Measurements from ENCODE around the gene NMT2.

NMT2 gene

DNA sequence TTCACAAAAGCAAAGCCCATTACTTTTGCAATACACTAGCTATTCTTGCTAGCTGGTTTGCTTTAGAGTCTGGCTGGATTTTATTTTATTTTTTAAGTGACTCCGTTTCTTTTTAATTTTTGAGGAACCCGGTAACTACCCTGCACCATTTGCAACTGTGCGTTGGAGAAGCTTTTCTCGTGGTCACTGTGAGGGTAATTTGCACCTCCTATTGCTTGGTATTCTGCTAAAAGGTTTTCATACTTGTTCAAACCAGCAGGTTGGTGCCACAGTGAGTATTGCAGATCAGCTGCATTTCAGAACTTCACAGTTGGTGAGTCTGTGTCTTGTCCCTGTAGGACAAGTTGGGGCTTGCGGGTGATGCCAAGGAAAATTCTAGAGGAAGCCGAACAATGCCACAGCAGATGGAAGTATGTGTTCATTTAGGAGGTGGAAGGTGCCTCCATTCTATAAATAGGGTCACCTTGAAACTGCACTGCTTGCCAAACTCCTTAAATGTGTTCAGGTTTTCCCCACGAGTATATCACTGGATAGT is 3.9 kb upstream of the NMT2 start:
- Histone ChIP-seq H3K4me3 (ENCODE audit: low read depth, low read length) (no peak overlapping the region), H3K27me3 (no peaks in the 10 kb centered on the region), H3K9me3 (no peaks in the 10 kb centered on the region), H3K36me3 (no peaks in the 10 kb centered on the region), H3K4me1 (peaks cover 4% of the 10 kb centered on the region)
- TF ChIP-seq, protein P1, sequence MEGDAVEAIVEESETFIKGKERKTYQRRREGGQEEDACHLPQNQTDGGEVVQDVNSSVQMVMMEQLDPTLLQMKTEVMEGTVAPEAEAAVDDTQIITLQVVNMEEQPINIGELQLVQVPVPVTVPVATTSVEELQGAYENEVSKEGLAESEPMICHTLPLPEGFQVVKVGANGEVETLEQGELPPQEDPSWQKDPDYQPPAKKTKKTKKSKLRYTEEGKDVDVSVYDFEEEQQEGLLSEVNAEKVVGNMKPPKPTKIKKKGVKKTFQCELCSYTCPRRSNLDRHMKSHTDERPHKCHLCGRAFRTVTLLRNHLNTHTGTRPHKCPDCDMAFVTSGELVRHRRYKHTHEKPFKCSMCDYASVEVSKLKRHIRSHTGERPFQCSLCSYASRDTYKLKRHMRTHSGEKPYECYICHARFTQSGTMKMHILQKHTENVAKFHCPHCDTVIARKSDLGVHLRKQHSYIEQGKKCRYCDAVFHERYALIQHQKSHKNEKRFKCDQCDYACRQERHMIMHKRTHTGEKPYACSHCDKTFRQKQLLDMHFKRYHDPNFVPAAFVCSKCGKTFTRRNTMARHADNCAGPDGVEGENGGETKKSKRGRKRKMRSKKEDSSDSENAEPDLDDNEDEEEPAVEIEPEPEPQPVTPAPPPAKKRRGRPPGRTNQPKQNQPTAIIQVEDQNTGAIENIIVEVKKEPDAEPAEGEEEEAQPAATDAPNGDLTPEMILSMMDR (IDR thresholded peaks at IDR 0.05; ENCODE audit: low read depth, low read length) = no peak
- DNase-seq = no peak

DNA sequence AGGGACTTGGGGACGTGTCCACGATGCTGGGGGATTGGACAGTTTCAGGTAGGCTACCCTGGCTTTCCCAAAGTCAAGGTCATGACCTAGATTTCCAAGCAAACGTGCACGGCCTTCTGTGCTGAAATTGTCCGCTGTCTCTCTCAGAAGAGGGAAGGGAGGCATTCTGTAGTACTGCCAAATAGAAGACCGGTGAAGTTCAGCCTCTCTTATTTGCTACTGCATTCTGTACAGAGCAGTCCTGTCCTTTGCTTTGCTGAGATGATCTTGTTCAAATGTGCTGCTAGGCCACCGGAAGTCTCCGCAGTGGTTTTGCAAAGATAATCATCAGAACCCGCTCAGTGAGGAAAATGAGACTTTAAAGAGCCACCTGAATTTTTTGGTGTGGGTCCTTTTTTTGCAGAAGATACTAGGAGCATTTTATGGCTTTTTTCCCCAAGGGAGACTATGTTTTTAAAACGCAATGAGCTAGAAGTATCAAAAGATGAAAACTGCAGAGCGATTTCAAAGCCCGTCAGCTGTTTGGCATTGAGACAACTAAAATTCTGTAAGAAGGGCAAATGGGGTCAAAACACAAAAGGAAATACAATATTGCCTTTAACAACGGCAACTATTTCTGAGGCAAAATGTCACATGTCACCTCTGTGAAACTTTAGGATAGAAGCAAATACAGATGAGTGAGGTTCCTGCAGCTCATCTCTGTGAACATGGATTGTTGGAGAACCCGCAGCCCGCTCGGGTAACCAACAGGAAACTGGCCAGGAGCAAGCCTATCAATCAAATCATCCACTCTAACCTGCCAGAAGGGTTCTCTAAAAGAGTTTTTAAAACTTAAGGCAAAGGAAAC is 1.3 kb upstream of the NMT2 start:
- Histone ChIP-seq H3K4me1 (peaks cover 4% of the 10 kb centered on the region), H3K27me3 (no peaks in the 10 kb centered on the region), H3K36me3 (no peaks in the 10 kb centered on the region), H3K4me3 (ENCODE audit: low read depth, low read length) (no peak overlapping the region), H3K9me3 (no peaks in the 10 kb centered on the region)
- DNase-seq = no peak
- TF ChIP-seq, protein P1 (IDR thresholded peaks at IDR 0.05; ENCODE audit: low read depth, low read length) = no peak

DNA sequence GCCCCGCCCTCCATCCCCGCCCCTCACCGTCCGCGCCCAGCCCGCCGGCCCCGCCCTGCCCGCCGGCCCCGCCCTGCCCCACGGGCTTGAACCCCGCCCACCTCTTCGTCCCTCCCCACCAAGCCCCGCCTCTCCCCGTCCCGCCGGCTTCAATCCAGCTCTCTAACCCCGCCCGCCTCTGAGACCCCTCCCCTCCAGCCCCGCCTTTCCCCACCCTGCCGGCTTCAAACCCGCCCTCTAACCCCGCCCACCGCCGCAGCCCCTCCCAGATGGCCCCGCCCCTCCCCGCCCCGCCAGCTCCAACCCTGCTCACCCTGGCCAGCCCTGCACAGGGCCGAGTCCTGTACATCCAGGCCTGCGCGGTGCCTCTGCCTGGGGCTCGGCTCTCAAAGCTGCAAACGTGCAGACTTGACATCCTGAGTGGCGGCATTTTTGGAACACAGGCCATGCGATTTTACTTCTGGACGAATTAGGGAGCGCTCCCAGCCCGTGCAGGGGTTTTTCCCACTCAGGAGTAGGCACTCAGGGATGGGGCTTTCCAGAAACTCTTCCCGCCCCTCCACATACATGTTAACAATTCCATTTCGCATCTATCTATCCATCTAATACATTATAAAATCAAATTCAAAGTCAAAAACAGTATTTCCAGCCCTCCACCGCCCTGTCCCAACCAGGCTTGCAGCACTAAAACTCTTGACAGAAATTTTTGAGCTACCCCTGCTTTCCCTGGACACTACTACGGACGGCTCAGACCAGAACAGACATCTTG is 477 bp upstream of the NMT2 start:
- no peaks in the 10 kb centered on the region for H3K27me3 ChIP-seq
- peaks cover 4% of the 10 kb centered on the region for H3K4me1 ChIP-seq
- TF ChIP-seq, protein P1 (IDR thresholded peaks at IDR 0.05; ENCODE audit: low read depth, low read length) = no peak
- H3K9me3 ChIP-seq = no peaks in the 10 kb centered on the region
- peak; percentile 97 for DNase-seq
- H3K4me3 ChIP-seq (ENCODE audit: low read depth, low read length) = peak overlapping the region; percentile 29
- no peaks in the 10 kb centered on the region for H3K36me3 ChIP-seq

DNA sequence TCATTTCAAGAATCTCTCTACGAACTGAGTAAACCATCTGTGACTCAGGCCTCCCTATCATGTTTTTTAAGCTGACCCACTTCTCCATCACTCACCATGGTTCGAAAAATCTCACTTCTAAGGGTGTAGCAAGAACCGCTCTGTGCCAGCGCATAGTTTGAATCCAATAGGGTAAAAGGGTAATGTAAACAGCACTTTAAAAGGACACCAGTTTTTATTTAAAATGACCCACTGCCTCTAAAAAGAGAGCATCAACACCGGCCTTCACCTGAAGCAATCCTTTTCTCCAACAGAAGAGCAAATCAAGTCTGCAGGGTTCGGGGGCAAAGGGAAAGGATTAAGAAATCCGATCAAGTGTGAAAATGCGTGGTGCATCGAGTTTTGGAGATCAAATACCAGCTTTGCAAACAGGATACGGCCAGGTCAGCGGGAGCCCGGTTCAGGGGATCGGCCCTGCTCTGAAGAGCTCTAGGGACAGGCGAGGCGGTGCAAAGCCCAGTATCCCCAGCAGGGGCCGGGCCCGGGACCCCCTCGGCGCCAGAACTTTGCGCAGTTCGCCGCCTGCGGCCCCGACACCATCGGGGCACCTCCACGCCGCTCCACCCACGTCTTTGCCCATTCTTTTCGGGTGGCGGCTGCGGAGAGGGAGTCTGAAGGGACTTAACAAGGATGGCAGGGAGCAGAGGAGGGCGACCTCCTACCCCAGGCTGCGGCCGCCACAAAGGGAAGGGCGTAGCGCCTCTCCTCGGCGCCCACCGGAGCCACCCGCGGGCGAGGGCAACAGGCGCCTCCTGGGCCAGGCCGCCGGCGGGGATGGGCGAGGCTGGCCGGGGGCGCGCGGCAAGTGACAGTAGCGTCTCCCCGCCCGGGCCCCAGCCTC is 842 bp downstream of the NMT2 start:
- Histone ChIP-seq H3K9me3 (no peaks in the 10 kb centered on the region), H3K36me3 (no peaks in the 10 kb centered on the region), H3K4me1 (peaks cover 4% of the 10 kb centered on the region), H3K27me3 (no peaks in the 10 kb centered on the region), H3K4me3 (ENCODE audit: low read depth, low read length) (peak overlapping the region; percentile 77)
- TF ChIP-seq, protein P1 (IDR thresholded peaks at IDR 0.05; ENCODE audit: low read depth, low read length) = peak; percentile 48
- DNase-seq = peak; percentile 74

DNA sequence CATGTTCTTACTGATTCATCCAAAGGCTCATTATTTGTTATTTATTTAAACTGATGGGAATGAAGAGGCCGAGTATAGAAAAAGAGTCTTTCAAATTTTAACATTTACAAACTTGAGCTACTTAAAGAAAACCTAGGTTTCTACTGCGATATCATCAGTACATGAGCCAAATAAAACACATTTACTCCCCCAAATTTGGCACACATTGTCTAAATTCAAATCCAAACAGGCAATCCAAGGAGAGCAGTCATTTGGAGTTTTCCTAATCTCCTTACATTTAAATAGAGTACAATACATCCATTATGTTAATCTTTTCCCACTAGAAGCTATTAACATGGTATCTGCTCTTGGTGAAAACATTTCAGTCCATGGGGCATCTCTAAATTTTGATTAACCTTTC is 2.2 kb downstream of the NMT2 start:
- H3K27me3 ChIP-seq = no peaks in the 10 kb centered on the region
- H3K4me3 ChIP-seq (ENCODE audit: low read depth, low read length) = no peak overlapping the region
- no peaks in the 10 kb centered on the region for H3K36me3 ChIP-seq
- H3K9me3 ChIP-seq = no peaks in the 10 kb centered on the region
- TF ChIP-seq, protein P1 (IDR thresholded peaks at IDR 0.05; ENCODE audit: low read depth, low read length) = no peak
- peaks cover 4% of the 10 kb centered on the region for H3K4me1 ChIP-seq
- DNase-seq = no peak

Measured in BE2C (cell line).